ENCODE data around the gene RABL6.
A peak's percentile ranks its signal among the peaks of the same experiment; 100 is the strongest.
"Not testable (repeated sequence)": the region's sequence is repeated elsewhere in the genome, so short reads cannot be mapped to it uniquely, and the experiment has no call there.

Gene RABL6

GRCh38 chr9:136775191-136775590 is 32.6 kb upstream of the RABL6 start:
- DNase-seq: no peak

- no peak for DNase-seq
These were observed 30.8 kb upstream of the RABL6 start for GRCh38 chr9:136776947-136777346.

GRCh38 chr9:136777359-136777758 is 30.4 kb upstream of the RABL6 start:
- DNase-seq: no peak

- DNase-seq: no peak
These were observed 27.9 kb upstream of the RABL6 start for GRCh38 chr9:136779808-136780207.

- no peak for DNase-seq
These were observed 25.3 kb upstream of the RABL6 start for GRCh38 chr9:136782452-136782851.

- no peak for DNase-seq
These were observed 23.3 kb upstream of the RABL6 start for GRCh38 chr9:136784249-136784996.

GRCh38 chr9:136784997-136785361 is 22.8 kb upstream of the RABL6 start:
- no peak for DNase-seq

- DNase-seq: not testable (repeated sequence)
These were observed 22.0 kb upstream of the RABL6 start for GRCh38 chr9:136785565-136786355.

- DNase-seq: no peak
These were observed 21.3 kb upstream of the RABL6 start for GRCh38 chr9:136786451-136786850.

- not testable (repeated sequence) for DNase-seq
These were observed 20.8 kb upstream of the RABL6 start for GRCh38 chr9:136786983-136787382.

- peak; percentile 58 for DNase-seq
These were observed 19.9 kb upstream of the RABL6 start for GRCh38 chr9:136787690-136788400.

GRCh38 chr9:136788644-136789522 is 18.9 kb upstream of the RABL6 start:
- not testable (repeated sequence) for DNase-seq

GRCh38 chr9:136789523-136789937 is 18.2 kb upstream of the RABL6 start:
- no peak for DNase-seq

- peak; percentile 100 for DNase-seq
These were observed 16.9 kb upstream of the RABL6 start, which contains the start of gene TMEM141 for GRCh38 chr9:136790640-136791515. Gene TMEM141, plus strand, starts transcription at chr9:136791344. Its CDS starts 27 bp downstream, at chr9:136791371.

- peak; percentile 66 for DNase-seq
These were observed 16.1 kb upstream of the RABL6 start for GRCh38 chr9:136791516-136792276.

GRCh38 chr9:136792321-136793085 is 15.2 kb upstream of the RABL6 start:
- no peak for DNase-seq

- no peak for DNase-seq
These were observed 14.4 kb upstream of the RABL6 start for GRCh38 chr9:136793086-136793946.

GRCh38 chr9:136794281-136794999 is 13.3 kb upstream of the RABL6 start:
- no peak for DNase-seq

All from activated CD4-positive, alpha-beta T cell treated with anti-CD3 and anti-CD28 coated beads, Interleukin-2, amount 50 U/mL, for 1 hour (primary cell).